ENCODE results near the gene FOXK2. TPM values are rescaled to one million over a fixed set of nuclear protein-coding genes. Genes with fewer than 3 reads are reported as not detected.
A peak's percentile ranks its signal among the peaks of the same experiment; 100 is the strongest.

Gene FOXK2
- total RNA-seq, 2 experiments from 2014 or later: 32.5 to 33.7 TPM

GRCh38 chr17:82644148-82644547 is 124.6 kb downstream of the FOXK2 start:
- no peaks in the 10 kb centered on the region for H3K27me3 Mint-ChIP-seq
- DNase-seq (no peak), ATAC-seq (ENCODE audit: poor library complexity) (no peak)
- H3K27ac Mint-ChIP-seq: no peak overlapping the region
- H3K4me3 Mint-ChIP-seq: peak overlapping the region; percentile 51
- ChIA-PET POLR2A (no interaction called here), CTCF (no interaction called here)
- H3K9me3 ChIP-seq (ENCODE audit: control insufficient read depth in 1 of 2, insufficient read depth in 1 of 2, low read length in 2 of 2): no peaks in the 10 kb centered on the region
- H3K36me3 Mint-ChIP-seq (ENCODE audit: low read depth): peaks cover 57% of the 10 kb centered on the region
- H3K36me3 ChIP-seq (ENCODE audit: insufficient read depth, low read length): peaks cover 50% of the 10 kb centered on the region
- no peaks in the 10 kb centered on the region for H3K9me3 Mint-ChIP-seq
- H3K4me3 ChIP-seq (ENCODE audit: low read length): no peak overlapping the region
- no peak overlapping the region for H3K27ac ChIP-seq (ENCODE audit: low read depth in 1 of 2, low read length in 2 of 2)
- intact Hi-C loops (cut with DNase I, micrococcal nuclease): no loop called here
- TF ChIP-seq CTCF (IDR thresholded peaks at IDR 0.05): no peak
- H3K4me1 ChIP-seq (ENCODE audit: insufficient read depth, low read length): peaks cover 49% of the 10 kb centered on the region
- peaks cover 35% of the 10 kb centered on the region for H3K4me1 Mint-ChIP-seq (ENCODE audit: low read depth)
- H3K27me3 ChIP-seq (ENCODE audit: control insufficient read depth in 1 of 2, insufficient read depth in 2 of 2, low read length in 2 of 2): no peaks in the 10 kb centered on the region

GRCh38 chr17:82645516-82645915 is 126.0 kb downstream of the FOXK2 start:
- no peak overlapping the region for H3K27ac Mint-ChIP-seq
- H3K4me1 Mint-ChIP-seq (ENCODE audit: low read depth): peaks cover 35% of the 10 kb centered on the region

GRCh38 chr17:82647593-82648164 is 128.1 kb downstream of the FOXK2 start:
- ChIA-PET CTCF (interaction anchor here (0.7 to 1.4 kb wide), 2 partner anchors 105 to 617 kb away, joined by 3 to 4 read pairs; no protein-coding TSS in a partner anchor), POLR2A (no interaction called here)
- H3K36me3 ChIP-seq (ENCODE audit: insufficient read depth, low read length): peaks cover 18% of the 10 kb centered on the region
- DNase-seq: peak; percentile 8 to 83 (median 35)
- peak overlapping the region; percentile 69 for H3K27ac Mint-ChIP-seq
- H3K9me3 Mint-ChIP-seq: no peaks in the 10 kb centered on the region
- H3K9me3 ChIP-seq (ENCODE audit: control insufficient read depth in 1 of 2, insufficient read depth in 1 of 2, low read length in 2 of 2): no peaks in the 10 kb centered on the region
- TF ChIP-seq CTCF (IDR thresholded peaks at IDR 0.05): no peak
- intact Hi-C loops (cut with DNase I, micrococcal nuclease): loop anchor here (1.0 to 5.0 kb wide), 6 partner anchors 51 to 195 kb away; partner anchors contain the start of genes CYBC1 (in 1 of the 2), FN3KRP (in 1 of the 2) and RAB40B (in 1 of the 2)
- H3K4me1 ChIP-seq (ENCODE audit: insufficient read depth, low read length): peaks cover 36% of the 10 kb centered on the region
- H3K27me3 Mint-ChIP-seq: no peaks in the 10 kb centered on the region
- H3K27ac ChIP-seq (ENCODE audit: low read depth in 1 of 2, low read length in 2 of 2): peak overlapping the region; percentile 78 to 80
- peaks cover 26% of the 10 kb centered on the region for H3K36me3 Mint-ChIP-seq (ENCODE audit: low read depth)
- peak overlapping the region; percentile 77 for H3K4me3 ChIP-seq (ENCODE audit: low read length)
- ATAC-seq (ENCODE audit: poor library complexity): peak; percentile 25
- H3K27me3 ChIP-seq (ENCODE audit: control insufficient read depth in 1 of 2, insufficient read depth in 2 of 2, low read length in 2 of 2): no peaks in the 10 kb centered on the region
- peak overlapping the region; percentile 87 for H3K4me3 Mint-ChIP-seq
- peaks cover 32% of the 10 kb centered on the region for H3K4me1 Mint-ChIP-seq (ENCODE audit: low read depth)

More at GRCh38 chr17:82645516-82645915, 126.0 kb downstream of the FOXK2 start:
- intact Hi-C loops (cut with DNase I, micrococcal nuclease): loop anchor here (5.0 kb wide), 3 partner anchors 53 to 193 kb away; partner anchors contain the start of genes CYBC1 (in 1 of the 2) and FN3KRP (in 1 of the 2)
- peaks cover 38% of the 10 kb centered on the region for H3K36me3 ChIP-seq (ENCODE audit: insufficient read depth, low read length)
- ChIA-PET CTCF (no interaction called here), POLR2A (no interaction called here)
- Mint-ChIP-seq H3K4me3 (peak overlapping the region; percentile 87), H3K27me3 (no peaks in the 10 kb centered on the region), H3K9me3 (no peaks in the 10 kb centered on the region), H3K36me3 (ENCODE audit: low read depth) (peaks cover 46% of the 10 kb centered on the region)
- no peaks in the 10 kb centered on the region for H3K27me3 ChIP-seq (ENCODE audit: control insufficient read depth in 1 of 2, insufficient read depth in 2 of 2, low read length in 2 of 2)
- no peak overlapping the region for H3K4me3 ChIP-seq (ENCODE audit: low read length)
- no peak overlapping the region for H3K27ac ChIP-seq (ENCODE audit: low read depth in 1 of 2, low read length in 2 of 2)
- no peaks in the 10 kb centered on the region for H3K9me3 ChIP-seq (ENCODE audit: control insufficient read depth in 1 of 2, insufficient read depth in 1 of 2, low read length in 2 of 2)
- no peak for TF ChIP-seq CTCF (IDR thresholded peaks at IDR 0.05)
- H3K4me1 ChIP-seq (ENCODE audit: insufficient read depth, low read length): peaks cover 41% of the 10 kb centered on the region
- ATAC-seq (ENCODE audit: poor library complexity): no peak
- DNase-seq: no peak

All from CD4-positive, alpha-beta T cell (primary cell).